GM12878 (cell line): ENCODE results near the gene HUS1. TPM values are rescaled to one million over a fixed set of nuclear protein-coding genes. Genes with fewer than 3 reads are reported as not detected.
A peak's percentile ranks its signal among the peaks of the same experiment; 100 is the strongest.

ENCODE experiments used
- ATAC-seq: fragments of 200-7000 bp; cut with Tn5 transposase; 3 replicates; pipeline ENCODE4 v1.9.1; 2020; ENCODE audit warnings: mild to moderate bottlenecking, moderate library complexity
- BruUV-seq: library from RNA; stranded (reverse); fragments of 400-500 nt; replicated peaks from 2 replicates; lab custom pipeline; 2021; lab: Mats Ljungman, UMichigan
- CTCF ChIA-PET: fragments of 300-600 bp; sonication (Branson Sonifier 250); formaldehyde crosslinking; extraction: SDS; loops from one replicate; lab custom pipeline; 2021; ENCODE audit warnings: inconsistent platforms; lab: Yijun Ruan, JAX
- POLR2A ChIA-PET: fragments of 350-600 bp; formaldehyde crosslinking; extraction: SDS; loops from one replicate; lab custom pipeline; 2021; ENCODE audit warnings: inconsistent platforms; lab: Charles Lee
- RAD21 ChIA-PET: fragments of 300-600 bp; sonication (Branson Sonifier 250); formaldehyde crosslinking; loops from one replicate; lab custom pipeline; 2023; ENCODE audit warnings: antibody characterized with exemption; ENCODE audit not compliant: unreplicated experiment; lab: Charles Lee
- SMC1A ChIA-PET: fragments of 300-600 bp; sonication (Branson Sonifier 250); formaldehyde crosslinking; loops from one replicate; lab custom pipeline; 2023; ENCODE audit not compliant: unreplicated experiment, uncharacterized antibody; lab: Charles Lee
- DNase-seq: peaks from one replicate; pipeline ENCODE4 v3.0.0-alpha.2; 2011; ENCODE audit warnings: low read depth, low spot score
- FAIRE-seq: peaks from 3 replicates; lab custom pipeline; 2011; peaks lifted over from hg19 to GRCh38; lab: Jason Lieb, UNC
- H2AFZ ChIP-seq: 2 replicates; pipeline ENCODE4 v1.6.0; 2011; ENCODE audit warnings: low read depth, low read length, control low read depth; ENCODE audit not compliant: control insufficient read depth
- H3K27ac ChIP-seq: 2 replicates; pipeline ENCODE4 v1.5.1; 2011; ENCODE audit warnings: control low read depth; ENCODE audit not compliant: control insufficient read depth, insufficient read depth
- H3K27me3 ChIP-seq, 2 experiments: replicated peaks in 1 of 2; 2 replicates each; pipeline versions ENCODE4 v1.6.0 to v1.6.1; 2011; ENCODE audit warnings: low read length in 1 of 2; ENCODE audit not compliant: control insufficient read depth in 2 of 2, insufficient read depth in 2 of 2
- H3K36me3 ChIP-seq, 2 experiments: 2 replicates each; pipeline ENCODE4 v1.5.1; 2011; ENCODE audit warnings: low read length in 1 of 2; ENCODE audit not compliant: control insufficient read depth in 2 of 2, insufficient read depth in 2 of 2
- H3K4me1 ChIP-seq: 2 replicates; pipeline ENCODE4 v1.6.1; 2011; ENCODE audit warnings: mild to moderate bottlenecking, low read length, moderate library complexity, mixed read lengths; ENCODE audit not compliant: control insufficient read depth, insufficient read depth
- H3K4me2 ChIP-seq: 2 replicates; pipeline ENCODE4 v1.6.0; 2011; ENCODE audit warnings: control low read depth; ENCODE audit not compliant: control insufficient read depth, insufficient read depth
- H3K4me3 ChIP-seq: fragments of 200-600 bp; sonication (generic); 2 replicates; pipeline ENCODE4 v1.5.1; 2016
- H3K79me2 ChIP-seq: 2 replicates; pipeline ENCODE4 v1.6.0; 2011; ENCODE audit warnings: low read length; ENCODE audit not compliant: control insufficient read depth, insufficient read depth
- H3K9ac ChIP-seq: 2 replicates; pipeline ENCODE4 v1.8.0; 2011; ENCODE audit warnings: low read length, control low read depth, mixed read lengths; ENCODE audit not compliant: control insufficient read depth, insufficient read depth
- H3K9me3 ChIP-seq: replicated peaks from 3 replicates; pipeline ENCODE4 v1.5.1; 2011; ENCODE audit warnings: mild to moderate bottlenecking, low read length; ENCODE audit not compliant: control insufficient read depth, insufficient read depth
- H4K20me1 ChIP-seq: 2 replicates; pipeline ENCODE4 v1.6.0; 2011; ENCODE audit not compliant: control insufficient read depth, insufficient read depth
- ATF7 ChIP-seq: fragments of 450-650 bp; IDR thresholded peaks from 2 replicates; pipeline ENCODE4 v1.6.1; 2016; ENCODE audit warnings: low read depth, mild to moderate bottlenecking
- CBX3 ChIP-seq: fragments of 200-600 bp; sonication (generic); IDR thresholded peaks from 2 replicates; pipeline ENCODE4 v1.6.1; 2016; ENCODE audit warnings: low read depth, borderline replicate concordance
- ETV6 ChIP-seq, 2 experiments: fragments of 450-650 bp in 1 of 2; IDR thresholded peaks in 1 of 2; conservative IDR thresholded peaks in 1 of 2; 2 replicates each; pipeline ENCODE4 v1.6.1; 2014; ENCODE audit warnings: antibody characterized with exemption in 1 of 2, borderline replicate concordance in 1 of 2, low read depth in 1 of 2, mild to moderate bottlenecking in 1 of 2, moderate library complexity in 1 of 2
- HSF1 ChIP-seq: fragments of 150-350 bp; IDR thresholded peaks from 2 replicates; pipeline ENCODE4 v1.6.1; 2014; ENCODE audit warnings: mild to moderate bottlenecking, low read depth, low read length
- IKZF2 ChIP-seq, 2 experiments: fragments of 450-650 bp; IDR thresholded peaks; 2 replicates each; pipeline ENCODE4 v1.6.1; 2017; ENCODE audit warnings: mild to moderate bottlenecking in 2 of 2, moderate library complexity in 2 of 2
- PKNOX1 ChIP-seq: fragments of 450-650 bp; IDR thresholded peaks from 2 replicates; pipeline ENCODE4 v1.6.1; 2016; ENCODE audit warnings: mild to moderate bottlenecking
- POLR2A ChIP-seq: IDR thresholded peaks from 2 replicates; pipeline ENCODE4 v1.6.1; 2011; ENCODE audit warnings: low read depth, mild to moderate bottlenecking, low read length
- SREBF2 ChIP-seq: IDR thresholded peaks from 2 replicates; pipeline ENCODE4 v1.6.1; 2012; ENCODE audit warnings: mild to moderate bottlenecking, low read length
- ZZZ3 ChIP-seq: IDR thresholded peaks from 2 replicates; pipeline ENCODE4 v1.6.1; 2011; ENCODE audit warnings: low read depth; ENCODE audit not compliant: control insufficient read depth, insufficient read length
- WGBS: methylation state at CpG from one replicate; pipeline ENCODE4 v1.1.6; 2016; ENCODE audit warnings: low lambda C conversion rate; ENCODE audit not compliant: insufficient replicate concordance, insufficient coverage; ENCODE audit errors: missing lambda C conversion rate; 5-methylcytosine and 5-hydroxymethylcytosine counted together
- in situ Hi-C: fragments of 300-500 bp; cut with MboI; formaldehyde crosslinking; loops from 9 replicates; pipeline ENCODE4 v1.14.3; 2018; ENCODE audit warnings: mixed read lengths
- intact Hi-C: fragments of 100-400 bp; cut with micrococcal nuclease; formaldehyde crosslinking; loops from one replicate; pipeline ENCODE4 v1.14.2; 2022; ENCODE audit not compliant: unreplicated experiment
- polyA plus RNA-seq, 11 experiments: library from polyadenylated mRNA; depleted of rRNA in 4 of 11; unstranded in 6 of 11; stranded (reverse) in 5 of 11; fragments of >200 nt; fragmentation: Nextera tagmentation in 4 of 11; fragmentation: Illumina TruSeq in 1 of 11; extraction: Ambion mirVana in 4 of 11; extraction: Trizol in 1 of 11; gene quantifications; 1 replicate in 1 of 11; 2 replicates in 10 of 11; pipeline versions ENCODE4 v1.2.1 to v1.2.3, GENCODE V29; 2011 to 2016; ENCODE audit warnings: inconsistent platforms in 2 of 11, missing spikeins in 2 of 11, low read depth in 1 of 11
- total RNA-seq, 4 experiments: library from RNA; depleted of rRNA in 3 of 4; stranded (reverse); fragments of >200 nt in 3 of 4; fragmentation: Illumina TruSeq in 1 of 4; extraction: Trizol in 1 of 4; gene quantifications; 2 replicates each; pipeline versions ENCODE4 v1.2.1 to v1.2.3, GENCODE V29; 2013 to 2021
- TF ChIP-seq, protein P1 (sequence below): fragments of 450-650 bp; IDR thresholded peaks from 2 replicates; pipeline ENCODE4 v1.6.1; 2014; ENCODE audit warnings: mild to moderate bottlenecking

HUS1 gene
- total and polyA plus RNA-seq, 10 of the 15 experiments (the other 5 are each of a cell fraction or from before 2014, with no cell fraction given): 10.4 to 35.5 (median 22.6) TPM

DNA sequence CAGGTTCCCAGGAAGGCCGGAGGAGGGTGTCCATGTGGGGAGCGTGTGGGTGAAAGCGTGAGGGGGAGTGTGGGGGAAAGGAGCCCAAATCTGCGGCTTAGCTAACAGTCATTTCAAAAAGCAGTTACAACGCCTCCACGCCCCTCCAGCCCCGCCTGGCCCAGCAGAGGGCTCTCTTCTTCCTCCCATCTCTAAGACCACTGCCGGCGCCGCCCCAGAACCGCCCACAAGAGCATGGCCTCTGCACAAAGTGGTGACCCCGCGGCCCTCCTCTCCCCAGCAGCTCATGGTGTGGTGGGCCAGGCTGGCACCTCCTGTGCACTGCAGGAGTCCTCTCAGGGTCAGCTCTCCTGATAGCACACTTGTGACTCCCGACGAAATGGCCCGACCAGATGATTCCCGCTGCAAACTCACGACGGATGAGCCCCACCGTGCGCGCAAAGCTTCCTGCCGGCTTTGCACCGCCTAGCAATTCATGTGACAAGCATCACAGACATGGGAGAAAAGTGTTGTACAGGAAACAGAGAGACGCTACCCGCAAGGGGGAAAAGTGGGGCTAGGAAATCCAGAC, 12.4 kb upstream of the HUS1 start (continued):
- peak in 1 of 2 experiments; percentile 31; a peak in 1 of 4 replicates for TF ChIP-seq ETV6 (conservative IDR thresholded peaks at IDR 0.05 in 1 of 2, IDR thresholded peaks at IDR 0.05 in 1 of 2; ENCODE audit: borderline replicate concordance in 1 of 2, low read depth in 1 of 2)

GRCh38 chr7:47991270-47991669, 11.9 kb upstream of the HUS1 start:
- CTCF ChIA-PET: interaction anchor here (0.7 to 7.5 kb wide), 26 partner anchors 8 to 164 kb away, joined by 3 to 210 read pairs (median 4); partner anchors contain the start of genes HUS1 and PKD1L1
- no peaks in the 10 kb centered on the region for H3K79me2 ChIP-seq
- POLR2A ChIA-PET: interaction anchor here (1.0 to 1.9 kb wide), 4 partner anchors 93 to 128 kb away, joined by 3 to 8 read pairs (median 6); partner anchors contain the start of gene UPP1
- SMC1A ChIA-PET: interaction anchor here (0.9 to 2.3 kb wide), 18 partner anchors 9 to 163 kb away, joined by 3 to 41 read pairs (median 4); no protein-coding TSS in a partner anchor
- H4K20me1 ChIP-seq: no peaks in the 10 kb centered on the region
- H3K27me3 ChIP-seq: no peaks in the 10 kb centered on the region
- FAIRE-seq (no peak), DNase-seq (no peak), ATAC-seq (no peak)
- BruUV-seq: no TSS peak
- RAD21 ChIA-PET: interaction anchor here (0.6 to 3.3 kb wide), 17 partner anchors 9 to 164 kb away, joined by 3 to 79 read pairs (median 4); partner anchors contain the start of genes PKD1L1 and UPP1
- no peak overlapping the region for H3K4me3 ChIP-seq
- H3K27ac ChIP-seq: no peak overlapping the region
- no peaks in the 10 kb centered on the region for H3K9me3 ChIP-seq
- in situ Hi-C loops (loop anchor here (5.0 kb wide), 1 partner anchor 116 kb away; no protein-coding TSS in a partner anchor), intact Hi-C loops (loop anchor here (1.0 to 2.0 kb wide), 2 partner anchors 94 to 119 kb away; no protein-coding TSS in a partner anchor)
- H3K4me1 ChIP-seq: peaks cover 5% of the 10 kb centered on the region; the same call in 1 of the 2 replicates
- H3K9ac ChIP-seq: no peak overlapping the region; the same call in 1 of the 2 replicates
- H2AFZ ChIP-seq: peak overlapping the region; percentile 68
- 0% methylated on average over 1 of the region's 1 CpG for WGBS
- peak overlapping the region; percentile 82 for H3K4me2 ChIP-seq
- no peaks in the 10 kb centered on the region for H3K36me3 ChIP-seq
- no peak for TF ChIP-seq HSF1
- no peak for TF ChIP-seq ATF7
- TF ChIP-seq SREBF2: no peak
- TF ChIP-seq, protein P1, sequence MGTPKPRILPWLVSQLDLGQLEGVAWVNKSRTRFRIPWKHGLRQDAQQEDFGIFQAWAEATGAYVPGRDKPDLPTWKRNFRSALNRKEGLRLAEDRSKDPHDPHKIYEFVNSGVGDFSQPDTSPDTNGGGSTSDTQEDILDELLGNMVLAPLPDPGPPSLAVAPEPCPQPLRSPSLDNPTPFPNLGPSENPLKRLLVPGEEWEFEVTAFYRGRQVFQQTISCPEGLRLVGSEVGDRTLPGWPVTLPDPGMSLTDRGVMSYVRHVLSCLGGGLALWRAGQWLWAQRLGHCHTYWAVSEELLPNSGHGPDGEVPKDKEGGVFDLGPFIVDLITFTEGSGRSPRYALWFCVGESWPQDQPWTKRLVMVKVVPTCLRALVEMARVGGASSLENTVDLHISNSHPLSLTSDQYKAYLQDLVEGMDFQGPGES: no peak
- TF ChIP-seq POLR2A: no peak
- TF ChIP-seq CBX3: no peak
- TF ChIP-seq PKNOX1: no peak
- no peak for TF ChIP-seq ZZZ3
- no peak for TF ChIP-seq IKZF2 (IDR thresholded peaks at IDR 0.05)
